NCI-H345 (cell line): ENCODE measurements around the gene ERC2.

Experiments
- DNase-seq: peaks from one replicate; lab custom pipeline; 2025; lab: John Stamatoyannopoulos, UW

The ERC2 gene

GRCh38 chr3:56468184-56469106 lies at the start of gene ERC2:
TSS of gene ERC2 (minus strand) at chr3:56468467.
- DNase-seq = peak; percentile 59

- no peak for DNase-seq
Observed at GRCh38 chr3:56502738-56503137, 34.5 kb upstream of the ERC2 start.

- DNase-seq = peak; percentile 77
Observed at GRCh38 chr3:56496376-56496775, 28.1 kb upstream of the ERC2 start.

GRCh38 chr3:56494679-56495322 lies 26.5 kb upstream of the ERC2 start:
- DNase-seq = peak; percentile 74

- no peak for DNase-seq
Observed at GRCh38 chr3:56491566-56491965, 23.3 kb upstream of the ERC2 start.

- no peak for DNase-seq
Observed at GRCh38 chr3:56488812-56489600, 20.7 kb upstream of the ERC2 start.

- no peak for DNase-seq
Observed at GRCh38 chr3:56484525-56485032, 16.3 kb upstream of the ERC2 start.

GRCh38 chr3:56484122-56484521 lies 15.9 kb upstream of the ERC2 start:
- no peak for DNase-seq

GRCh38 chr3:56477646-56478045 lies 9.4 kb upstream of the ERC2 start:
- no peak for DNase-seq

- DNase-seq = peak; percentile 14
Observed at GRCh38 chr3:56476771-56477170, 8.5 kb upstream of the ERC2 start.

GRCh38 chr3:56471771-56472170 lies 3.5 kb upstream of the ERC2 start:
- no peak for DNase-seq

- DNase-seq = no peak
Observed at GRCh38 chr3:56469141-56469540, 874 bp upstream of the ERC2 start.

GRCh38 chr3:56467801-56468183 lies 475 bp downstream of the ERC2 start:
- no peak for DNase-seq

- DNase-seq = peak; percentile 96
Observed at GRCh38 chr3:56467108-56467507, 1.2 kb downstream of the ERC2 start.

GRCh38 chr3:56459719-56460118 lies 8.5 kb downstream of the ERC2 start:
- no peak for DNase-seq

GRCh38 chr3:56459104-56459496 lies 9.2 kb downstream of the ERC2 start:
- no peak for DNase-seq

- no peak for DNase-seq
Observed at GRCh38 chr3:56458496-56459103, 9.7 kb downstream of the ERC2 start.

GRCh38 chr3:56456117-56456516 lies 12.2 kb downstream of the ERC2 start:
- DNase-seq = no peak

- no peak for DNase-seq
Observed at GRCh38 chr3:56453011-56453410, 15.3 kb downstream of the ERC2 start.

- no peak for DNase-seq
Observed at GRCh38 chr3:56452085-56452484, 16.2 kb downstream of the ERC2 start.

- no peak for DNase-seq
Observed at GRCh38 chr3:56443372-56443771, 24.9 kb downstream of the ERC2 start.

GRCh38 chr3:56428667-56429066 lies 39.6 kb downstream of the ERC2 start:
- no peak for DNase-seq
